Prostate gland (tissue), 2 donors: ENCODE results near the gene RPL35.

Experiments used
- POLR2A ChIP-seq: fragments of 450-650 bp; IDR thresholded peaks from one replicate; pipeline ENCODE4 v1.6.1; 2016; ENCODE audit warnings: antibody characterized with exemption, mild to moderate bottlenecking
- POLR2AphosphoS5 ChIP-seq: sonication (generic); formaldehyde crosslinking; IDR thresholded peaks from one replicate; pipeline ENCODE4 v1.6.1; 2017; ENCODE audit warnings: antibody characterized with exemption
- TF ChIP-seq, protein P1 (sequence below), 4 experiments: fragments of 200-600 bp in 2 of 4; fragments of 450-650 bp in 2 of 4; sonication (generic) in 2 of 4; IDR thresholded peaks; 1 replicate in 3 of 4; 2 replicates in 1 of 4; pipeline ENCODE4 v1.5.1; 2016 to 2019; ENCODE audit warnings: antibody characterized with exemption in 4 of 4, mild to moderate bottlenecking in 2 of 4, moderate library complexity in 2 of 4

DNA sequence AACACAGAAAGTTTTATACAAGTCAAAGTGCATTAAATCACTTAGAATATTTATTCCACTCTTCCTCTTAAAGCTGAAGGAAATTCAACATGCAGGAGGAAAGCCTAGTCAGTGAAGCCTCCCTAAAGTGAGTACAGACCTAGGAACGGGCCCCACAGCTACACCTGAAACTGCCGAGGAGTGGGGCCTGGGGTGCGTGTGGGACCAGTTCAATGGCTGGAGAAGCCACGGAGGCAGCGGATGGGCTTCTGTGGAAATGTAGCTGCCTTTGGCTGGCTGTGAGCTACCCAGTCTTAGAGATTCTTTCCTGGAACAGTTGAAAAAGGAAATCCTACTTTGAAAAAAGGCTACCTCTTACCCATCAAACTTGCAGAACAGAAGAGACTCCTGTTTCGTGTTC lies 16.8 kb upstream of the RPL35 start:
- TF ChIP-seq POLR2A (no peak), POLR2AphosphoS5 (no peak)
- TF ChIP-seq, protein P1, sequence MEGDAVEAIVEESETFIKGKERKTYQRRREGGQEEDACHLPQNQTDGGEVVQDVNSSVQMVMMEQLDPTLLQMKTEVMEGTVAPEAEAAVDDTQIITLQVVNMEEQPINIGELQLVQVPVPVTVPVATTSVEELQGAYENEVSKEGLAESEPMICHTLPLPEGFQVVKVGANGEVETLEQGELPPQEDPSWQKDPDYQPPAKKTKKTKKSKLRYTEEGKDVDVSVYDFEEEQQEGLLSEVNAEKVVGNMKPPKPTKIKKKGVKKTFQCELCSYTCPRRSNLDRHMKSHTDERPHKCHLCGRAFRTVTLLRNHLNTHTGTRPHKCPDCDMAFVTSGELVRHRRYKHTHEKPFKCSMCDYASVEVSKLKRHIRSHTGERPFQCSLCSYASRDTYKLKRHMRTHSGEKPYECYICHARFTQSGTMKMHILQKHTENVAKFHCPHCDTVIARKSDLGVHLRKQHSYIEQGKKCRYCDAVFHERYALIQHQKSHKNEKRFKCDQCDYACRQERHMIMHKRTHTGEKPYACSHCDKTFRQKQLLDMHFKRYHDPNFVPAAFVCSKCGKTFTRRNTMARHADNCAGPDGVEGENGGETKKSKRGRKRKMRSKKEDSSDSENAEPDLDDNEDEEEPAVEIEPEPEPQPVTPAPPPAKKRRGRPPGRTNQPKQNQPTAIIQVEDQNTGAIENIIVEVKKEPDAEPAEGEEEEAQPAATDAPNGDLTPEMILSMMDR (IDR thresholded peaks at IDR 0.05) = no peak
